Heart left ventricle (tissue), 13 donors: ENCODE measurements around the gene KRT37.

Source experiments
- CTCF ChIP-seq, 12 donors: fragments of 200-600 bp; sonication (generic) in 4 of 12; IDR thresholded peaks; one replicate each; pipeline versions ENCODE4 v1.5.0 to v1.8.0; 2018 to 2022; ENCODE audit warnings: antibody characterized with exemption in 12 of 12, mild to moderate bottlenecking in 5 of 12
- POLR2A ChIP-seq, 2 donors: fragments of 450-650 bp; IDR thresholded peaks; one replicate each; pipeline ENCODE4 v1.6.1; 2017; ENCODE audit warnings: antibody characterized with exemption in 2 of 2, mild to moderate bottlenecking in 2 of 2, moderate library complexity in 2 of 2
- donor health status: ischemic (EF 13 %, LVEDD 7.1; RV severe dilation, severe dysfunction).
- donor health status: DM: no; HTN: yes; CAD: no.
- donor health status: DM: no; HTN: no; CAD: no.
- donor health status: ischemic (EF 25% LVEDD 6.9; RV normal size, moderate dysfunction).
- donor health status: ischemic (EF 25% LVEDD 5.7; RV mildly dilated, moderate dysfunction).
- donor health status: ischemic (EF 35%, LVEDD 5.7; RV mildly dilated, moderate dysfunction).
- donor health status: nonischemic (EF 11% LVEDD 7.7; RV severe dilation, severe dysfunction).
- donor health status: DM: yes; HTN: yes; CAD: no.
- donor health status: PGD.
- donor health status: ischemic (EF 29% LVEDD 5.4; RV normal size, mild dysfunction).
- donor health status: nonischemic (EF 23%, LVEDD 6.1; RV moderate dilation, normal function).

GRCh38 chr17:41440531-41441033 is 16.2 kb upstream of the KRT37 start, which contains the start of gene KRT38:
- TF ChIP-seq POLR2A (IDR thresholded peaks at IDR 0.05) (no peak), CTCF (IDR thresholded peaks at IDR 0.05) (no peak)
